B cell (primary cell): ENCODE results near the gene NR4A3. TPM values are rescaled to one million over a fixed set of nuclear protein-coding genes. Genes with fewer than 3 reads are reported as not detected.
A peak's percentile ranks its signal among the peaks of the same experiment; 100 is the strongest.

Experiments
- ATAC-seq: fragments of 200-7000 bp; cut with Tn5 transposase; one replicate; pipeline ENCODE4 v1.10.0; 2021; ENCODE audit warnings: low read depth, mild to moderate bottlenecking, moderate number of reproducible peaks, moderate library complexity
- CTCF ChIA-PET: fragments of 350-600 bp; sonication (Branson Sonifier 250); formaldehyde crosslinking; loops from one replicate; lab custom pipeline; 2021; ENCODE audit warnings: antibody characterized with exemption, inconsistent platforms; lab: Charles Lee
- POLR2A ChIA-PET: fragments of 350-600 bp; sonication (Branson Sonifier 250); formaldehyde crosslinking; loops from one replicate; lab custom pipeline; 2021; ENCODE audit warnings: antibody characterized with exemption; lab: Charles Lee
- DNase-seq: peaks from one replicate; pipeline ENCODE4 v3.0.0; 2013
- H2AFZ ChIP-seq: 2 replicates; pipeline ENCODE4 v1.6.1; 2012; ENCODE audit warnings: mild to moderate bottlenecking, low read depth, low read length; ENCODE audit not compliant: insufficient read depth, poor library complexity, severe bottlenecking
- H3K27ac ChIP-seq, 2 donors: 1 replicate in 1 of 2; 2 replicates in 1 of 2; pipeline ENCODE4 v1.5.1; 2012 to 2013; ENCODE audit warnings: low read length in 2 of 2, mild to moderate bottlenecking in 2 of 2, moderate library complexity in 1 of 2
- H3K27me3 ChIP-seq, 4 experiments: fragments of 200-600 bp in 1 of 4; sonication (generic) in 1 of 4; replicated peaks in 1 of 4; 1 replicate in 2 of 4; 2 replicates in 2 of 4; pipeline versions ENCODE4 v1.6.1 to v1.7.0; 2013 to 2016; ENCODE audit warnings: low read length in 3 of 4, mild to moderate bottlenecking in 2 of 4, mixed read lengths in 1 of 4, moderate library complexity in 1 of 4; ENCODE audit not compliant: insufficient read depth in 4 of 4, control insufficient read depth in 3 of 4; ENCODE audit errors: control extremely low read depth in 1 of 4
- H3K36me3 ChIP-seq, 2 experiments: replicated peaks in 1 of 2; 1 replicate in 1 of 2; 2 replicates in 1 of 2; pipeline versions ENCODE4 v1.6.1 to v1.7.1; 2013; ENCODE audit warnings: low read length in 1 of 2; ENCODE audit not compliant: insufficient read depth in 2 of 2, control insufficient read depth in 1 of 2; ENCODE audit errors: control extremely low read depth in 1 of 2, extremely low read depth in 1 of 2
- H3K4me1 ChIP-seq, 2 donors: fragments of 200-600 bp in 1 of 2; sonication (generic) in 1 of 2; 1 replicate in 1 of 2; 2 replicates in 1 of 2; pipeline versions ENCODE4 v1.5.1 to v1.6.1; 2013 to 2017; ENCODE audit warnings: low read length in 2 of 2; ENCODE audit not compliant: control insufficient read depth in 2 of 2, insufficient read depth in 2 of 2
- H3K4me2 ChIP-seq: replicated peaks from 2 replicates; pipeline ENCODE3; 2012; ENCODE audit warnings: mild to moderate bottlenecking, low read depth, low read length; ENCODE audit not compliant: poor library complexity, severe bottlenecking
- H3K4me3 ChIP-seq, 5 experiments: fragments of 200-600 bp in 1 of 5; sonication (generic) in 1 of 5; 1 replicate in 3 of 5; 2 replicates in 2 of 5; pipeline versions ENCODE4 v1.5.1 to v1.7.0; 2011 to 2016; ENCODE audit warnings: low read length in 4 of 5, mild to moderate bottlenecking in 4 of 5, low read depth in 2 of 5, control low read depth in 1 of 5, moderate library complexity in 1 of 5; ENCODE audit not compliant: insufficient read depth in 1 of 5; ENCODE audit errors: control extremely low read depth in 1 of 5, extremely low read depth in 1 of 5
- H3K79me2 ChIP-seq: fragments of 200-600 bp; sonication (generic); one replicate; pipeline ENCODE4 v1.6.0; 2016; ENCODE audit warnings: low read length; ENCODE audit not compliant: control insufficient read depth, insufficient read depth
- H3K9ac ChIP-seq: fragments of 200-600 bp; sonication (generic); 2 replicates; pipeline ENCODE4 v1.6.1; 2017; ENCODE audit warnings: mild to moderate bottlenecking, low read length, moderate library complexity
- H3K9me3 ChIP-seq, 3 donors: one replicate each; pipeline versions ENCODE4 v1.6.1 to v1.7.1; 2013; ENCODE audit warnings: low read length in 2 of 3; ENCODE audit not compliant: control insufficient read depth in 2 of 3, insufficient read depth in 1 of 3; ENCODE audit errors: control extremely low read depth in 1 of 3
- H4K20me1 ChIP-seq: 2 replicates; pipeline ENCODE4 v1.6.0; 2012; ENCODE audit warnings: mild to moderate bottlenecking, low read length; ENCODE audit not compliant: insufficient read depth, control insufficient read depth, poor library complexity, severe bottlenecking
- H3K27ac Mint-ChIP-seq: one replicate; pipeline ENCODE4 v1.8.0; 2021; ENCODE audit warnings: mixed read lengths
- H3K27me3 Mint-ChIP-seq: one replicate; pipeline ENCODE4 v1.8.0; 2021; ENCODE audit warnings: mixed read lengths
- H3K4me1 Mint-ChIP-seq: one replicate; pipeline ENCODE4 v1.8.0; 2021; ENCODE audit warnings: mixed read lengths
- H3K4me3 Mint-ChIP-seq: one replicate; pipeline ENCODE4 v1.8.0; 2021; ENCODE audit warnings: mixed read lengths
- H3K9me3 Mint-ChIP-seq: one replicate; pipeline ENCODE4 v1.8.0; 2022; ENCODE audit warnings: mixed read lengths; ENCODE audit not compliant: insufficient read depth
- EZH2 ChIP-seq: IDR thresholded peaks from 2 replicates; pipeline ENCODE4 v1.6.1; 2012; ENCODE audit warnings: borderline replicate concordance, low read depth, mild to moderate bottlenecking, moderate library complexity, low read length; ENCODE audit not compliant: insufficient read depth, poor library complexity, severe bottlenecking
- WGBS: methylation state at CpG from one replicate; pipeline ENCODE4 v1.1.5; 2013; ENCODE audit warnings: missing lambda C conversion rate; ENCODE audit not compliant: insufficient coverage; 5-methylcytosine and 5-hydroxymethylcytosine counted together
- intact Hi-C: fragments of 100-400 bp; cut with micrococcal nuclease; formaldehyde crosslinking; loops from one replicate; pipeline ENCODE4 v1.10.0; 2022
- polyA plus RNA-seq: library from polyadenylated mRNA; depleted of rRNA; stranded (reverse); fragments of >200 nt; gene quantifications from 2 replicates; pipeline ENCODE4 v1.2.3, GENCODE V29; 2012
- total RNA-seq, 2 donors: library from RNA; stranded (reverse); fragments of 120-200 nt in 1 of 2; gene quantifications; 1 replicate in 1 of 2; 2 replicates in 1 of 2; pipeline versions ENCODE4 v1.2.3 to v1.2.4, GENCODE V29; 2013 to 2022
- TF ChIP-seq, protein P1 (sequence below): fragments of 200-600 bp; IDR thresholded peaks from one replicate; pipeline ENCODE4 v1.8.0; 2022; ENCODE audit warnings: antibody characterized with exemption, mild to moderate bottlenecking

The NR4A3 gene
- total and polyA plus RNA-seq, 2 donors (not counting 1 experiment from before 2014, with no cell fraction given): 2.5 to 20.1 TPM

DNA sequence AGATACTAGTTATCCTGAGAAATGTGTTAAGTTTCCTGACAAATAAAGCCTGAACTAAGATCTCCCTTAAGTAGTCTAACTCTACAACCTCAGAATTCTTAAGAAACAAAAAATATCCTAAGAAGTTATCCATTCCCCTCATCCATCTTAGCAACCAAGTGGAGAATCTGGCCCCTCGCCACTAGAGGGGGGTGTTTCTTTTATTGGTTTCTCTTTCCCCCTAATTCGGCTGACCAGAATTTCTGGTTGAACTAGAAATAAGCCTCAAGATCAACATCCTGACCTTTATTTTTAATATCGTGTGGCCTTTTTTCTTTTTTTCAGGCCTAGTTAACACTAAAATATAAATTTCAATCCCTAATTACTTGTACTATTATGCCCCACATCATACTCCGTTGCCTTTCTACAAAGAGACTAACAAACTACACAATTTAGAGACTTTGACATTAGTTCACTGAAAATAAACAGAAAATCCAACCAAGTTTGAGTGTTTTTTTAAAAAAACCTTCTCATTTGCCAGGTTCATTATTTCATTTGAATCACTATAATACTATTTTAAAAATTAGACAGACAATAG is 14.3 kb upstream of the NR4A3 start:
- peaks cover 0 to 2% of the 10 kb centered on the region in 2 experiments for H3K36me3 ChIP-seq
- H3K9me3 ChIP-seq: no peaks in the 10 kb centered on the region
- peak; percentile 83 for DNase-seq
- H3K4me1 Mint-ChIP-seq: peaks cover 28% of the 10 kb centered on the region
- ChIA-PET POLR2A (no interaction called here), CTCF (no interaction called here)
- peak overlapping the region; percentile 11 for H2AFZ ChIP-seq
- peaks cover 52% of the 10 kb centered on the region for H3K79me2 ChIP-seq
- 100% methylated on average over 1 of the region's 4 CpGs for WGBS
- no peaks in the 10 kb centered on the region for H3K4me1 ChIP-seq
- H3K27me3 Mint-ChIP-seq: no peaks in the 10 kb centered on the region
- intact Hi-C loops: no loop called here
- no peak overlapping the region for H3K4me3 Mint-ChIP-seq
- no peaks in the 10 kb centered on the region for H4K20me1 ChIP-seq
- H3K9me3 Mint-ChIP-seq: no peaks in the 10 kb centered on the region
- no peak overlapping the region for H3K4me2 ChIP-seq
- ATAC-seq: peak; percentile 80
- no peak overlapping the region for H3K9ac ChIP-seq
- H3K27ac Mint-ChIP-seq: peak overlapping the region; percentile 2
- no peak for TF ChIP-seq EZH2
- TF ChIP-seq, protein P1, sequence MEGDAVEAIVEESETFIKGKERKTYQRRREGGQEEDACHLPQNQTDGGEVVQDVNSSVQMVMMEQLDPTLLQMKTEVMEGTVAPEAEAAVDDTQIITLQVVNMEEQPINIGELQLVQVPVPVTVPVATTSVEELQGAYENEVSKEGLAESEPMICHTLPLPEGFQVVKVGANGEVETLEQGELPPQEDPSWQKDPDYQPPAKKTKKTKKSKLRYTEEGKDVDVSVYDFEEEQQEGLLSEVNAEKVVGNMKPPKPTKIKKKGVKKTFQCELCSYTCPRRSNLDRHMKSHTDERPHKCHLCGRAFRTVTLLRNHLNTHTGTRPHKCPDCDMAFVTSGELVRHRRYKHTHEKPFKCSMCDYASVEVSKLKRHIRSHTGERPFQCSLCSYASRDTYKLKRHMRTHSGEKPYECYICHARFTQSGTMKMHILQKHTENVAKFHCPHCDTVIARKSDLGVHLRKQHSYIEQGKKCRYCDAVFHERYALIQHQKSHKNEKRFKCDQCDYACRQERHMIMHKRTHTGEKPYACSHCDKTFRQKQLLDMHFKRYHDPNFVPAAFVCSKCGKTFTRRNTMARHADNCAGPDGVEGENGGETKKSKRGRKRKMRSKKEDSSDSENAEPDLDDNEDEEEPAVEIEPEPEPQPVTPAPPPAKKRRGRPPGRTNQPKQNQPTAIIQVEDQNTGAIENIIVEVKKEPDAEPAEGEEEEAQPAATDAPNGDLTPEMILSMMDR: peak; percentile 93
- no peak overlapping the region for H3K4me3 ChIP-seq
- no peaks in the 10 kb centered on the region for H3K27me3 ChIP-seq
- H3K27ac ChIP-seq: no peak overlapping the region

- H3K4me2 ChIP-seq: no peak overlapping the region
- H3K27ac ChIP-seq: no peak overlapping the region
- H3K9me3 ChIP-seq: no peaks in the 10 kb centered on the region
- H3K79me2 ChIP-seq: peaks cover 55% of the 10 kb centered on the region
- no peaks in the 10 kb centered on the region for H3K9me3 Mint-ChIP-seq
- no peak overlapping the region for H3K4me3 ChIP-seq
- H3K27me3 ChIP-seq: no peaks in the 10 kb centered on the region
- ATAC-seq: no peak
- no peak overlapping the region for H3K4me3 Mint-ChIP-seq
- intact Hi-C loops: no loop called here
- ChIA-PET CTCF (no interaction called here), POLR2A (no interaction called here)
- no peak for TF ChIP-seq EZH2
- no peaks in the 10 kb centered on the region for H3K4me1 ChIP-seq
- no peaks in the 10 kb centered on the region for H3K27me3 Mint-ChIP-seq
- no peak for DNase-seq
- H3K27ac Mint-ChIP-seq: peak overlapping the region; percentile 16
- no peaks in the 10 kb centered on the region for H4K20me1 ChIP-seq
- peak overlapping the region; percentile 11 for H2AFZ ChIP-seq
- H3K9ac ChIP-seq: no peak overlapping the region
- peaks cover 0 to 2% of the 10 kb centered on the region in 2 experiments for H3K36me3 ChIP-seq
- H3K4me1 Mint-ChIP-seq: peaks cover 28% of the 10 kb centered on the region
Measured at GRCh38 chr9:99807956-99808355, 13.7 kb upstream of the NR4A3 start.
